IPS-NIHi7 (cell line): ENCODE results near the gene LGI4.
"Not testable (repeated sequence)": the region's sequence is repeated elsewhere in the genome, so short reads cannot be mapped to it uniquely, and the experiment has no call there.

Source experiments
- DNase-seq: peaks from one replicate; pipeline ENCODE4 v3.0.0; 2012; ENCODE audit warnings: mixed read lengths; ENCODE audit errors: extremely low spot score

LGI4 gene

DNA sequence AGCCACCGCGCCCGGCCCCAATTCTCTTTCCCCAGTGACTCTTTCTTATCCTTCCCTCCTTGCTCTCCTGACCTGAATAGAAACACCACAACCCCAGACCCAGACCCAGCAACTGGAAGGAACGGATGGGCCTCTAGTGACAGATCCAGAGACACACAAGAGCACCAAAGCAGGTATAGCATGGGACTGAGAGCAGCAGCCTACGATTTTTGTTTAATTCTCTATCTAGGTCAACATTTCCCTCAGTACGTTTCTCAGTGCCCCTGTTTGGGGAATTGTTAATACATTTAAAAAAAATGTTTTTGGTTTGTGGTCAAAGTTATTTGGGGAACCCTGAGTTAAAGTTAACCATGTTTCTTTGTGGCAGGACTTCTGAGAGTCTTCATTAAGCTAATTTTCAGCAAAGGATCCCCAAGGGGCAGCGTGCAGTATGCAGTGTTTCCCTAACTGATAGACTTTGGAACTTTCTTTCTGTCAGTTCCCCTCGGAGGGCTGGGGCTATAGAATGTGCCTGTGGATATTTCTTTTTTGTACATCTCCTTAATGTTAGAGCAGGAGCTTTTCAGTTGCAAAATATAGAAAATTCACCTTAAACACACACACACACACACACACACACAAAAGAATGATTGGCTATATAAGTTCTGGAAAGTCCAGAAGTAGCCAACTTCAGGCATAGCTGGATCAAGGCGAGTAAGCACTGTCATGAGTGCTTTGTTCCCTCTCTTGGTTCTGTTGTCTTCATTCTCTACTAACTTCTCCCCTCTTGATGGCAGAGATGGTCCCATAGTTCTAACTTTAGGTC, 26.0 kb upstream of the LGI4 start:
- DNase-seq = no peak

DNA sequence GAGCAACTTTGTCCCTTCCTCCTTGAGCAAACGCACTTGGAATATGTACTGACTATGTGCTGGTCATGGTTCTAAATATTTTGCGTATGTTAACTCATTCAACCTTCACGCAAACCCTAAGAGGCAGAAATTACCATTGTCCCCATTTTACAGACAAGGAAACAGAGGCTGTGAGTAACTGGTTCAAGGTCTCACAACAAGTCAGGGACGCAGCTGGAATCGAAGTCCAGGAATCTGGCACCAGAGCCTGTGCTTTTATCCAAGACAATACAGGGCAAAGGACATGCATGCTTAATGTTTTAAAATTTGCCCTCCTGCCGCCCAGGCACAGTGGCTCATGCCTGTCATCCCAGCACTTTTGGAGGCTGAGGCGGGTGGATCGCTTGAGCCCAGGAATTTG, 24.7 kb upstream of the LGI4 start:
- DNase-seq = no peak

DNA sequence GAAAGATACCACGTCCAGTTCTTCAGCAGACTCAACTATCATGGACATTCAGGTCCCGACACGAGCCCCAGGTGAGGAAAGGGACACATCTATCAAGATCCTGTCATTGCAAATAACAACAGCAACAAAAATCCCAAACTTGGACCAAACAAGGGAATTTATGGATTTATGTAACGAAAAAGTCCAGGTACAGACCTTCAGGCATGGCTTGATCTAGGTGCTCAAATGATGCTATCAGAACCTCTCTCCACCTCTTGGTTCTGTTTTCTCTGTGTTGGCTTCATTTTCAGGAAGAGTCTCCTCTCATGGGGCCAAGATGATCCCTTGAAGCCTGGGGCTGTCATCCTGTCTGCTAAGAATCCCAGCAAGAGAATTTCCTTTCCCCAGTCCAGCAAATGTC, 22.6 kb upstream of the LGI4 start:
- DNase-seq = no peak

DNA sequence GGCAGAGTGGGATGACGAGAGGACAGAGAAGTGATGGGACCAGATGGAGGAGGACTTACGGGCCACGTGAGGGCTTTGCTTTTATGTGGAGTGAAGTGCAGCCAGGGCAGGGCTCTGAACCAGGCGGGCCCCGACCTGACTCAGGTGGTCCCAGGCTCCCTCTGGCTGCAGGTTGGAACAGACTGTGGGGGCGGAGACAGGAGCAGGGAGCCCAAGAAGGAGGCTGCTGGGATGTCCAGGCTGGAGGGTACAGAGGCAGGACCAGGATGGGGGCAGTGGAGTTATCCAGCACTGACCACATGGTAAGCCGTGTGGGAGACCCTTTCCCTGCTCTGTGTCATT, 21.8 kb upstream of the LGI4 start:
- no peak for DNase-seq

DNA sequence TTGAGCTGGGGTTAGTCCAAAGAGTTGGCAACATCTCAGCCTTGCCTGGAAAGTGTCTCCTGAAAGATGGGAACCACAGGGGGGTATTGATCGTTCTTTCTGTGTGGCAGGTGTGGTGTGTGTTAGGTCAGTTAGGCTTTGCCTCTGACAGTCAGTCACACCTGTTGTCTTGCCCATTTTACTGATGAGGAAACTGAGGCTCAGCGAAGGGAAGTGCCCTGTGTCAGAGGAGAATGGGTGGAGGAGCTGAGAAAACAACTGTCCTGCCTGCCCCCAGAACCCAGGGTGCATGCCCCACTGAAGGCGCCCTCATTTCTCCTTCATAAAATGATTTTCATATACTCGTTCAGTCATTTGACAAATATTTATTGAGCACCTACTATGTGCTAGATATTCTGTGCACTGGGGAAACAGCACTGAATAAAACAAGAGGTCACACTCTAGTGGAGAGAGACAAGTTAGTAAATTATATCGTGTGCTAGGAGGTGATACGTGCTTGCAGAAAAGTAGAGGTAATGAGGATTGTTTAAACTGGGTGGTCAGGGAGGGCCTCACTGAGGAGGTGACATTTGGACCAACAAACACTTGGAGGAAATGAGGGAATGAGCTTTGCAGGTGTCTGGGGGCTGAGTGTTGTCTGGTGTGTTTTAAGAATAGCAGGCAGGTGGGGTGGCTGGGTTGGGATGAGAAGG, 21.3 kb upstream of the LGI4 start:
- DNase-seq = no peak

DNA sequence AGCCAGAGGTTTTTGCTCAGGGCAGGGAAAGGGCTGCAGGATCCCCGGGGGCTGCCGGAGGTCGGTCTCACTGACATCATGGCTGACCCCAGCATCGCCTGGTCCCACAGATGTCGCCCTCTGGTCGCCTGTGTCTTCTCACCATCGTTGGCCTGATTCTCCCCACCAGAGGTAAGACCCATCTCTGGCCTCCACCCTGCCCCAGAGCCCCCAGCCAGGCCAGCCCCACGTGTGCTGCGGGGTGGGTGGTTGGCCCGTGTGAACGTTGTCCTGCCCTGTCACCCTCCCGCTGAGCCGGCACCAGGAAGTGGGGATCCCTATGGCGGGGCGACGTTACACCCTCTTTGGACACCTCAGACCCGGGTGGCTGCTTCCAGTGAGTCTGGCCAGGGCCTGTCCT, 20.6 kb upstream of the LGI4 start:
- DNase-seq = no peak

DNA sequence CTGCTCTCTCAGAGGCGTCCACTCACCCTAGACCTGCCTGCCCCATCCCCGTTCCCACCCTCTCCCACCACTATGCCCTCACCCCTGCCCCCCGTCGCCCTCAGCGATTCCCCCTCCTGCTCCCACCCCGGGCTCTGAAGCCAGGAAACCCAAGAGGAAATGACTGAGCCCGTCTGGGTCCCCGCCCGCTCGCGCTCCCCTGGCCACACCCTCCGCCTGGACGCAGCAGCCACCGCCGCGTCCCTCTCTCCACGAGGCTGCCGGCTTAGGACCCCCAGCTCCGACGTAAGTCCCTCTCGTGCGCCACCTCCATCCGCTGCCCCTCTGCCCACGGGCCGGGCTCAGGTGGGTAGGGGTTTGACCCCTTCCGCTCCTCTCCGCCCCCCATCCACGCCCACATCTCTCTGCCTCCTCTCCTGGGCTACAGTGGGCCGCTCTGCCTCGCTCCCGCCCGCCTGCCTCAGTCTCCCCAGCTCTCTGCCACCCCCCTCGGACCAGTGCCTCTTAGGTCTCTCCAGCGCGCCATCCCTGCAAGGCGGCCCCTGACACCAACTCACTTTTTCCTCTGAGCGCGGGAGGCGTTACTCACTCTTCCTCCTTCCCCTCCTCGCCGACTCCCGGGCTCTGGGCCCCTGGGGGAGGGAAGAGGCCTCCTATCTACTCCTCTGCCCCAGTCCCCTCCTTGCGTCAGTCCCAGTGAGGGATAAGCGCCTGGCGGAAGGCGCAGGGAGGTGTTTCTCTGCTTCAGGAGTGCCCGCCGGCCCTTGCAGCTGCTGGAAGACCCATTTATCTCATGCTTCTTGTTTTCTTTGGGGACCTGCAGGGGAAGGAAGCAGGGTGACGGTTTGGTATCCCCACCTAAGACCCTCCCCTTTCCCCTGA, 19.9 kb upstream of the LGI4 start, which contains the start of gene FXYD5:
FXYD5 (plus strand) TSS at position 211 of the 882 bp plus-strand sequence. CDS start 816 bp downstream, outside the sequence.
- peak; percentile 86 for DNase-seq

DNA sequence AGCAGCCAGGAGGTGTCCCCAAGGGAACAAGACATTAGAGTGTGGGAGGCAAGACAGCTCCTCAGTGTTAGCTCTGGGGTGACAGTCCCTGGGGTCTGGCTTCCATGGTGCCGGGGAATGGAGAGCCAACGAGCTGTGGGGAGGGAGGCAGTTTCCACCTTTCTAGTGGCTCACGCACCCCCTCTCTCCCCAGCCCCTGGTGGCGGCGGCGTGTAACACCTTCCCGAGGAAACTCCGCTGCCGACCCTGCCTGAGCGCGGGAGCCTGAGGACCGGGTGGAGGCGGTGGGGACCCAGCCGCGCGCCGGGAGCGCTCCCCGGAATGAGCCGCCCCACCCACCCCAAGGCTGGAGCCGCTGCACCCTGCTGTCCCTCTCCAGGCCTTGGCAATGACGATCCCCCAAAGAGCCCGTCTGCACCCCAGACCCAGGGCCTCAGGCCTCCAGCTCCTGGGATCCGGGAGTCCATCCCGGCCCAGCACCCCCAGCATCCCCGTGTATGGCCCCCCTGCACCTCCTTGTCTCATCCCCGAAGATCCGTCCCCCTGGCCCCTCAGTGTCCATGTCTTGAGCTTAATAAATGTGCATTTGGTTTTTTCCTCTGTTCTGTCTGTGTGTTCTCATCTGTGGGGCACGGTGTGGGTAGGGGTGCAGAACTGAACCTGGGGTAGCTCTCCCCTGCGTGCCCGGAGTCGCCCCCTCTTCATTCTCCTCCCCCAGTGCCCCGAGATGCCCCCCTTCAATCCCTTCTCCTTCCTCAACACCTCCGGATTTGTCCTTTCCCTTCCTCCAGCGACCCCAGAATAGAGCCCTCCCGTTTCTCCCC, 19.1 kb upstream of the LGI4 start:
- peak; percentile 70 for DNase-seq

DNA sequence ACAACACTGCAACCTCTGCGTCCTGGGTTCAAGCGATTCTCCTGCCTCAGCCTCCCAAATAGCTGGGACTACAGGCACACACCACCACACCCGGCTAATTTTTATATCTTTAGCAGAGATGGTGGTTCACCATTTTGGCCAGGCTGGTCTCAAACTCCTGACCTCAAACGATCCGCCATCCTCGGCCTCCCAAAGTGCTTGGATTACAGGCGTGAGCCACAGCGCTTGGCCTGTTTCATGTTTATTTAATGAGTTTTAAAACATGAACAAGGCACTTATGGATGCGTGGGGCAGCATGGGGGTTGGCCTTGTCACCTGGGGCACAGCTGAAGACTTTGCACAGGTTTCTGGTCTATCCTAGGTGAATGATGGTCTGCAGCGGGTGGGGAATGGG, 18.3 kb upstream of the LGI4 start:
- DNase-seq = not testable (repeated sequence)

DNA sequence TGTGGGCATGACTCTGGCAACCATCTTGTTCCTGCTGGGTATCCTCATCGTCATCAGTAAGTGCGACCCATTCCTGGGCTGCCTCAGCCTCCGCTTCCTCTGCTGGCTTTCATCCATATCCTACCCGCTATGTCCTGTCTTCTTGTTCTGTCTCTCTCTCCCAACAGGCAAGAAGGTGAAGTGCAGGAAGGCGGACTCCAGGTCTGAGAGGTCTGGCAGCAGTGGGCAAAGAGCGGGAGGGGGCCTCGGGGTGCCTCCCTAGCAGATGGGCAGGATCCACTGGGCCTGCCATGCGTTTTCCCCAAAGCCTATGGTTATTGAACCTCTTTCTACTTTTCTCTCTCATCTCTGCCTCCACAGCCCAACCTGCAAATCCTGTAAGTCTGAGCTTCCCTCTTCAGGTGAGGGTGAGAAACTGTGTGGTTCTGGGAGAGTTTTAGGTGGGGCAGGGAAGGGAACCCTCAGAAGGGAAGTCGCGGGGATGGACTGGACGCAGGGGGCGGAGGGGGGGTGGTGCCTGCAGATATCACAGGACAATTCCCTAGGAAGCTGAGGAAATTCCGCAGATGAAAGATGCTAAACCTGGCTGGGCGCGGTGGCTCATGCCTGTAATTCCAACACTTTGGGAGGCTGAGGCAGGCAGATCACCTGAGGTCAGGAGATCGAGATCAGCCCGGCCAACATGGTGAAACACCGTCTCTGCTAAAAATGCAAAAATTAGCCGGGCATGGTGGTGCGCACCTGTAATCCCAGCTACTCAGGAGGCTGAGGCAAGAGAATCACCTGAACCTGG, 16.6 kb upstream of the LGI4 start:
- no peak for DNase-seq

DNA sequence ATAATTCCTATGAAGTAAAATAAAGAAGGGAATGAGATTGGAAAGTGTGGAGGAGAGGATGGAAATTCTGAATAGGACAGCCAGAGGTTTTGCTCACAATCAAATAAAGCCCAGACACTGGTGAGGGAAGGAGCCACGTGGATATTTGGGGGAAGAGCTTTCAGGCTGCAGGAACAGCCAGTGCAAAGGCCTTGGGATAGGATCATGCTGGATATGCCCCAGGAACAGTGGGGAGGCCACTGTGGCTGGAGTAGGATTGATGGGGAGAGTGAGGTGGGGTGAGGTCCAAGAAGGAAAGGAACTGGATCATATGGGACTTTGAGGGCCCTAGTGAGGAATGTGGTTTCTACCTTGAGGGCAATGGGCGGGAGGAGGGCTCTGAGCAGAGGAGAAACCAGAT, 15.6 kb upstream of the LGI4 start:
- DNase-seq = no peak

DNA sequence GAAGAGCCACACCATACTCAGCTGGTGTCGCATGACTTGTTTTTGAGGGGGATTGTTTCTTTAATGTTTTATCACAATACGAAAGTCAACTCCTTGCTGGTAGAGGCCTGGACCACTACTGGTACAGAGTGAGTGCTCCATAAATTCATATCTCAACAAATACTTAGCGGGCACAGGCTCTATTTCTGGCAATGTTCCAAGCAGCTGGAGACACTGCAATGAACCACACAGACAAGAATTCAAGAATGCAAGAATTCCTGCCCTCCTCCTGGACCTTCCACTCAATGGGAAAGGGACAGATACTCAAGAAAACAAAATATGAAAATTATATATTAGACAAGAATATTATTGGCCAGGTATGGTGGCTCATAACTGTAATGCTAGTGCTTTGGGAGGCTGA, 14.6 kb upstream of the LGI4 start:
- no peak for DNase-seq

DNA sequence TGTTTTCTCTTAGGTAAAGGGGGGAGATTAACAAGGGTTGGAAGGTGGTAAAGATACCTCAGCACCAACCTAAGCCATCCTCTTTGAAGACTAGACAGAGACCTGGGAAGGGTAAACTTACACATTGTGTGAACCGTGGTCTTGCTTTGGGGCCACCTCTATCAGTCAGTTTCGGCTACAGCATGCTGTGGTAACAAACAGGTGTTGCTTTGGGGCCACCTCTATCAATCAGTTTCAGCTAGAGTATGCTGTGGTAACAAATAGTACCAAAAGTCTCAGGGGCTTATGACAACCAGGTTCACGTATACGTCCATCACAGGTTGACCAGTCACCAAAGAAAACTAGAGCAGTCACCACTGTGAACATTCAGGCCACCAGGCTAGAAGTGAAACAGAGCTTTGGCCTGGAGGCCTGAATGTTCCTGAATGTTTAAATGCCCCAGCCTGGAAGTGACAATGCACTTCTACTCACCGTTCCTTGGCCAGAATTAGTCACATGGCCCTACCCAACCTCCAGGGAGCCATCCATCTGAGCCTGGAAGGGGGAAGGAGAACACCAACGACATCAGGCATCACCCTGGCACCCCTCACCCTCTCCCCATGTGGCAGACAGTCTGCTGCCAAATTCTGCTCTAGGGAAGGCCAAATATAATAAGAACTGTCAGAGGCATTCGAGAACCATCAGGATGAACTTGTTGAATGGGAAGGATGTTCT, 12.0 kb upstream of the LGI4 start:
- DNase-seq = no peak

DNA sequence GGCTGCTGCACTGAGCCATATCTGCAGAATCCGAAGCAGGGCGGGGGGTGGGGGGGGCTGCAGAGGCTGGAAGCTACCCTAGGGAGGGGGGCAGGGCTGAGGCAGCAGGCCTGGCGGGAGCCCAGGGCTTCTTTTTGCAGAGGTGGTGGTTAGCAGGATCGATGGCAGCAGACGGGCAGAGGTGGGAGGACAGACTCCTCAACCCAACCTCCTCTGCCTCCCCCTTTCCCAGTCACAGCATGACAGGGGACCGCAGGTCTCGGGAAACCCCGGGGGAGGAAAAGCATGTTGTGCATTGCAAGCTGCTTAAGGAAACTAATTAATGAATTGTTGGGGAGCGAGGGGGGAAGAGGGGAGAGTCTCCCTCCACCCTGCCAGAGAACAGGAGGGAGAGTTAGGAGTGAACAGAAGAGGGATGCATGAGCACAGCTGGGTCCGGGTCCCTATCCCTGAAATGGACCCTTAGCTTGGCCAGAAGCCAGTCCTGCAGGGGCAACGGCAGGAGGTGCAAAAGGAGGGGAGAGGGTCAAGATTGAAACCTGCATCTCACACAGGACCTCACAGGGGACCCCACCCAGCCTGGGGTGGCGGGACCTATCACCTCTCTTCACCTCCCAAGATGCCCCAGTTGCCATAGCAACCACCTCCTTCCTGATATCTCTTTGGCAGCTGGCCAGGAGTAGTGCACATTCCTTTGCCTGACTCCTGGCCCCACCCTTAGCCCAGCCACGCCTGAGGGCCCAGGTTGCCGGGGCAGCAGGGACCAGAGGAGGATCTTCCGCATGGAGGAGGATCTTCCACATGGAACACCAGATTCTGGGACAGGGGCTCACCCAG, 10.0 kb upstream of the LGI4 start:
- DNase-seq = peak; percentile 65

DNA sequence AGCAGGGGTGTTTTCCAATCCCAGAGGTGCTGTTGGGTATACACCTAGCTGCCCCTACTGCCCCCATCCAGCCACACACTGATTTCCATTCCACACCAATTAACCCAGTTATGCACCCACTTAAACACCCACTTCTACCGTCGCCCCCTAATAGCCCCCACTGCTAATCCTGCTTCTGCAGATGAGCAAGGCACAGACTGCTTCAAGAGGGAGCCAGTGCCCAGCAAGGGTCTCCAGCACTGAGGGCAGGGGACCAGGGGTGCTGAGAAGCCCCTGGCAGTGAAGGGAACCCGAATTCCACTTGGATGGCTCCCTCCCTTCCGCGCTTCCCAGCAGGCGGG, 9.4 kb upstream of the LGI4 start:
- no peak for DNase-seq

DNA sequence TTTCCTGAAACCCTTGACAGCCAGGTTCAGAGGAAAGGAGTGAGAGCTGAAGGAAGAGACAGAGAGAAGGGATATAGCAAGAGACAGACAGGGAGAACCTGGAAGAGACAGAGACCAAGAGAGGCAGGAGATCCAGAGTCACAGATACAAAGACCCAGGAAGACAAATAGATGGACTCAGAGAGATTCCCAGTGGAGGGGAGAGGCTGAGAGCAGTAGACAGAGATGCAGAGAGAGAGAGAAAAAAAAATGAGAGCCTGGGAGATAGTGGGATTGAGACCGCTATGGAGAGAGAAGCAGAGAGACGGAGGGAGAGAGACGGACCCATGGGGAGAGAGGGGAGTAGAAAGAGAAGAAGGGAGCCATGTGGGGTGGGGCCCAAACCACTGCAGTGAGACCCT, 9.0 kb upstream of the LGI4 start:
- no peak for DNase-seq

DNA sequence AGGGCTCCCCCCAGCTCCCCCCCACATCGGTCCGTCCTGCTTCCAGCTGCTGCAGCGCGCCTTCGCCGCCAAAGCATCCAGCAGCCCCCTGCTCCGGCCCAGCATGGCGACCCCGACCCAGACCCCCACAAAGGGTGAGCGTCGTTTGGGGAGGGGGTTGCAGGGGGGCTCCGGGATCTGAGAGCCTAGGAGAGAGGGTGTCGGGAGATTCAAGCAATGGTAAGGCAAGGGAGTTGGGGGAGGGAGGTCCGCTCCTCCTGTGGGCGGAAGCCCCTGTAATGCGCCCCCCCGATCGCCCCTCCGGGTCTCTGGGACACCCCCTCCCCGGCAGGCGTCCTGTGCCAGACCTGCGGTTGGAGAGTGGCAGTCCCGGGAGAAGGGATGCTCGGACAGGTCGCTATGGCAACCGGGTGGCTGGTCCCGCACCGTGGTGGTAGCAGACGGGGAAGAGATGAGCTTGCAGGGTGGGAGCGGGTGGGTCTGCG, 8.4 kb upstream of the LGI4 start, which contains the start of gene FXYD7:
FXYD7 (plus strand) TSS at position 25 of the 485 bp plus-strand sequence; CDS start at position 104, 79 bp downstream.
- DNase-seq = no peak

DNA sequence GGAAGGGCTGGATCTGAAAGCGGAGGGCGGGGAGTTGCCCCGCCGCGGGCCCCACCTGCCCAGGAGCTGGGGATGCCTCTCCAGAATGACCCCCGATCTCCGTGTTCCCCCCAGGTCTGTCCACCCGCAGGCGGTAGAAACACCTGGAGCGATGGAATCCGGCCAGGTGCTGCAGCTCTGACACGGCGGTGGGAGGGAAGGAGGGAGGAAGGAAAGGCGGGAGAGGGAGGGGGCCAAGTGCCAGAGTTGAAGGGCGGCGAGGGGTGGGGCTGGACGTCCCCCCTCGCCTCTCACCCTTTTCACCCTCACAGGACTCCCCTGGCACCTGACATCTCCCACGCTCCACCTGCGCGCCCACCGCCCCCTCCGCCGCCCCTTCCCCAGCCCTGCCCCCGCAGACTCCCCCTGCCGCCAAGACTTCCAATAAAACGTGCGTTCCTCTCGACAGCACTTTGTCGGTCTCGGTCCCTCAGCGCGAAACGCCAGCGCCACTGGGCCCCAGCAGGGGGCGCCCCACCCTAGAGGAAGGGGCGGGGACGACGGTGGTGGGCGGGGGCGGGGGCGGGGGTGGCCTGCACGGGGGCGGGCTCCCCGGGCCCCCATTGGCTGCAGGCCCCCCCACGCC, 7.9 kb upstream of the LGI4 start:
- DNase-seq = peak; percentile 65
